HepG2 (cell line): ENCODE results near the gene TMED3. TPM values are rescaled to one million over a fixed set of nuclear protein-coding genes. Genes with fewer than 3 reads are reported as not detected.

Experiments
- BORCS8-MEF2B ChIP-seq: sonication (generic); formaldehyde crosslinking; IDR thresholded peaks from 2 replicates; pipeline ENCODE4 v1.8.0; 2022; ENCODE audit warnings: mild to moderate bottlenecking, missing genetic modification reagents
- CREM ChIP-seq, 2 experiments: sonication (generic) in 1 of 2; formaldehyde crosslinking in 1 of 2; IDR thresholded peaks; 2 replicates each; pipeline versions ENCODE4 v1.4.0 to v1.6.1; 2016 to 2020; ENCODE audit warnings: antibody characterized with exemption in 1 of 2, mild to moderate bottlenecking in 1 of 2, missing genetic modification reagents in 1 of 2
- CSRNP2 ChIP-seq: sonication (generic); formaldehyde crosslinking; conservative IDR thresholded peaks from 2 replicates; pipeline ENCODE4 v1.8.0; 2022; ENCODE audit warnings: low read depth, missing genetic modification reagents
- DBP ChIP-seq: sonication (generic); formaldehyde crosslinking; IDR thresholded peaks from 2 replicates; pipeline ENCODE4 v1.4.0; 2020; ENCODE audit warnings: missing genetic modification reagents; ENCODE audit errors: not compliant biosample characterization
- ETV6 ChIP-seq: sonication (generic); formaldehyde crosslinking; conservative IDR thresholded peaks from 2 replicates; pipeline ENCODE4 v1.4.0; 2020; ENCODE audit warnings: missing genetic modification reagents
- HNF4A ChIP-seq: sonication (generic); formaldehyde crosslinking; IDR thresholded peaks from 2 replicates; pipeline ENCODE4 v1.4.0; 2020; ENCODE audit warnings: missing genetic modification reagents
- HOXA9 ChIP-seq: sonication (generic); formaldehyde crosslinking; IDR thresholded peaks from 2 replicates; pipeline ENCODE4 v1.8.1; 2022; ENCODE audit warnings: missing genetic modification reagents, mild to moderate bottlenecking, moderate library complexity, borderline replicate concordance
- RAD51 ChIP-seq: fragments of 450-650 bp; IDR thresholded peaks from 2 replicates; pipeline ENCODE4 v1.6.1; 2016; ENCODE audit warnings: borderline replicate concordance
- RBFOX2 ChIP-seq: fragments of 200-400 bp; formaldehyde crosslinking; IDR thresholded peaks from 2 replicates; pipeline ENCODE4 v1.6.1; 2017; ENCODE audit warnings: low read depth, mild to moderate bottlenecking, low read length
- REPIN1 ChIP-seq: sonication (generic); formaldehyde crosslinking; IDR thresholded peaks from 2 replicates; pipeline ENCODE4 v1.8.0; 2022; ENCODE audit warnings: missing genetic modification reagents, low read depth, mild to moderate bottlenecking, borderline replicate concordance
- SCMH1 ChIP-seq: sonication (generic); formaldehyde crosslinking; IDR thresholded peaks from 2 replicates; pipeline ENCODE4 v1.9.0; 2021; ENCODE audit warnings: missing genetic modification reagents, mild to moderate bottlenecking, borderline replicate concordance
- SMYD3 ChIP-seq: sonication (generic); formaldehyde crosslinking; IDR thresholded peaks from 2 replicates; pipeline ENCODE4 v1.8.1; 2023; ENCODE audit warnings: mild to moderate bottlenecking, missing genetic modification reagents
- SOX5 ChIP-seq: IDR thresholded peaks from 2 replicates; pipeline ENCODE4 v1.6.1; 2016; ENCODE audit warnings: borderline replicate concordance
- THAP8 ChIP-seq: sonication (generic); formaldehyde crosslinking; IDR thresholded peaks from 2 replicates; pipeline ENCODE4 v1.5.1; 2020; ENCODE audit warnings: missing genetic modification reagents, mild to moderate bottlenecking, borderline replicate concordance
- TSC22D2 ChIP-seq: sonication (generic); formaldehyde crosslinking; IDR thresholded peaks from 2 replicates; pipeline ENCODE4 v1.5.1; 2020; ENCODE audit warnings: missing genetic modification reagents, mild to moderate bottlenecking, borderline replicate concordance
- ZBTB3 ChIP-seq: sonication (generic); formaldehyde crosslinking; IDR thresholded peaks from 2 replicates; pipeline ENCODE4 v1.4.0; 2020; ENCODE audit warnings: low read depth, mild to moderate bottlenecking, moderate library complexity, missing genetic modification reagents, borderline replicate concordance
- ZBTB46 ChIP-seq: sonication (generic); formaldehyde crosslinking; IDR thresholded peaks from 2 replicates; pipeline ENCODE4 v1.4.0; 2020; ENCODE audit warnings: mild to moderate bottlenecking, missing genetic modification reagents, borderline replicate concordance
- ZNF17 ChIP-seq: sonication (generic); formaldehyde crosslinking; IDR thresholded peaks from 2 replicates; pipeline ENCODE4 v1.5.0; 2020; ENCODE audit warnings: mild to moderate bottlenecking, missing genetic modification reagents
- ZNF292 ChIP-seq: sonication (generic); formaldehyde crosslinking; IDR thresholded peaks from 2 replicates; pipeline ENCODE4 v1.8.1; 2022; ENCODE audit warnings: mild to moderate bottlenecking, low read depth, missing genetic modification reagents, borderline replicate concordance
- ZNF598 ChIP-seq: sonication (generic); formaldehyde crosslinking; IDR thresholded peaks from 2 replicates; pipeline ENCODE4 v1.5.1; 2020; ENCODE audit warnings: mild to moderate bottlenecking, missing genetic modification reagents, borderline replicate concordance
- ZNF614 ChIP-seq: IDR thresholded peaks from 2 replicates; pipeline ENCODE4 v1.6.1; 2018; ENCODE audit warnings: missing biosample characterization, missing genetic modification reagents, inconsistent platforms, borderline replicate concordance
- ZNF639 ChIP-seq: conservative IDR thresholded peaks from 2 replicates; pipeline ENCODE4 v1.6.1; 2018; ENCODE audit warnings: missing genetic modification reagents
- ZNF672 ChIP-seq: sonication (generic); formaldehyde crosslinking; IDR thresholded peaks from 2 replicates; pipeline ENCODE4 v1.8.1; 2022; ENCODE audit warnings: missing genetic modification reagents
- polyA plus RNA-seq, 8 experiments: library from polyadenylated mRNA; depleted of rRNA in 3 of 8; stranded (reverse) in 7 of 8; unstranded in 1 of 8; fragments of >200 nt; fragmentation: Illumina TruSeq in 4 of 8; extraction: Trizol in 4 of 8; gene quantifications; 2 replicates each; pipeline versions ENCODE4 v1.2.1 to v1.2.3, GENCODE V29; 2011 to 2016; ENCODE audit warnings: low read depth in 4 of 8, missing spikeins in 1 of 8, mixed read lengths in 1 of 8; ENCODE audit not compliant: insufficient read depth in 1 of 8
- total RNA-seq, 5 experiments: library from RNA; depleted of rRNA; stranded (reverse); fragments of >200 nt; fragmentation: Illumina TruSeq; extraction: Trizol; gene quantifications; 2 replicates each; pipeline ENCODE4 v1.2.3, GENCODE V29; 2016; ENCODE audit warnings: low read depth in 1 of 5

Gene TMED3
- total and polyA plus RNA-seq, 2 of the 13 experiments (the other 11 are each of a cell fraction or from before 2014, with no cell fraction given) = 125 to 155 TPM

- TF ChIP-seq RAD51 (no peak), ZNF598 (CRISPR knock-in tag) (no peak), HOXA9 (no peak), SMYD3 (CRISPR knock-in tag) (no peak), ETV6 (CRISPR knock-in tag) (0 out of 2 replicates have a peak, but pooled peaks have one; percentile 44), SOX5 (CRISPR knock-in tag) (no peak), ZNF614 (no peak), ZNF672 (CRISPR knock-in tag) (no peak), ZNF639 (CRISPR knock-in tag) (no peak), CREM (IDR thresholded peaks at IDR 0.05) (no peak), CREM (CRISPR knock-in tag; IDR thresholded peaks at IDR 0.05) (no peak), RBFOX2 (no peak), BORCS8-MEF2B (peak; percentile 78; the same call in 1 of the 2 replicates), SCMH1 (no peak), TSC22D2 (CRISPR knock-in tag) (peak; percentile 62; the same call in 1 of the 2 replicates), ZNF17 (no peak), DBP (no peak), THAP8 (no peak), ZBTB46 (CRISPR knock-in tag) (no peak), ZBTB3 (CRISPR knock-in tag) (no peak), REPIN1 (no peak), CSRNP2 (CRISPR knock-in tag) (no peak), ZNF292 (CRISPR knock-in tag) (no peak), HNF4A (CRISPR knock-in tag) (no peak)
These were observed 27.5 kb upstream of the TMED3 start (continued) for GRCh38 chr15:79283252-79284048.
